Left lung (tissue), 10 donors: ENCODE results near the gene PGM2L1. TPM values are rescaled to one million over a fixed set of nuclear protein-coding genes. Genes with fewer than 3 reads are reported as not detected.
"Not testable (repeated sequence)": the region's sequence is repeated elsewhere in the genome, so short reads cannot be mapped to it uniquely, and the experiment has no call there.

ENCODE experiments used
- ATAC-seq: fragments of 200-7000 bp; cut with Tn5 transposase; one replicate; pipeline ENCODE4 v1.9.1; 2020; ENCODE audit warnings: moderate library complexity
- DNase-seq, 4 donors: peaks; one replicate each; pipeline ENCODE4 v3.0.0-alpha.2; 2013 to 2020
- H3K27ac ChIP-seq, 2 donors: fragments of 200-600 bp; sonication (generic) in 1 of 2; one replicate each; pipeline versions ENCODE4 v1.5.0 to v1.8.0; 2020 to 2021
- H3K27me3 ChIP-seq, 2 donors: fragments of 200-600 bp; sonication (generic) in 1 of 2; one replicate each; pipeline versions ENCODE4 v1.5.0 to v1.8.0; 2020 to 2021
- H3K36me3 ChIP-seq, 2 donors: fragments of 200-600 bp; sonication (generic) in 1 of 2; one replicate each; pipeline versions ENCODE4 v1.5.0 to v1.8.0; 2020 to 2021
- H3K4me1 ChIP-seq, 2 donors: fragments of 200-600 bp; one replicate each; pipeline ENCODE4 v1.8.0; 2021
- H3K4me3 ChIP-seq, 2 donors: fragments of 200-600 bp; sonication (generic) in 1 of 2; one replicate each; pipeline versions ENCODE4 v1.5.0 to v1.8.0; 2020 to 2021; ENCODE audit warnings: mild to moderate bottlenecking in 1 of 2
- H3K9me3 ChIP-seq, 2 donors: fragments of 200-600 bp; sonication (generic) in 1 of 2; one replicate each; pipeline versions ENCODE4 v1.5.0 to v1.8.0; 2020 to 2021
- intact Hi-C, 2 donors: fragments of 100-400 bp; cut with DNase I; formaldehyde crosslinking; loops; one replicate each; pipeline versions ENCODE4 v1.11.2 to v1.14.2; 2022
- polyA plus RNA-seq, 6 donors: library from polyadenylated mRNA; unstranded; fragments of 120-200 nt; gene quantifications; one replicate each; pipeline ENCODE4 v1.2.1, GENCODE V29; 2013; ENCODE audit not compliant: insufficient read length in 6 of 6
- total RNA-seq, 2 donors: library from RNA; stranded (reverse); fragmentation: NEBNext Ultra II Directional; extraction: Animal tissue kit (Norgen Biotek cat#: 25700); gene quantifications; one replicate each; pipeline ENCODE4 v1.2.1, GENCODE V29; 2021
- TF ChIP-seq, protein P1 (sequence below), 2 donors: fragments of 200-600 bp; sonication (generic) in 1 of 2; IDR thresholded peaks; one replicate each; pipeline versions ENCODE4 v1.5.0 to v1.8.0; 2021; ENCODE audit warnings: antibody characterized with exemption in 2 of 2
- donor health status: DM: no; HTN: yes; CAD: no.
- donor health status: DM: no; HTN: no; CAD: no.

The PGM2L1 gene
- total and polyA plus RNA-seq, 8 donors: 4.8 to 12.2 (median 5.7) TPM

GRCh38 chr11:74341921-74342320 is 56.3 kb downstream of the PGM2L1 start:
- Histone ChIP-seq H3K9me3 (no peaks in the 10 kb centered on the region), H3K4me3 (no peak overlapping the region), H3K4me1 (no peaks in the 10 kb centered on the region), H3K27ac (no peak overlapping the region), H3K36me3 (peaks cover 0 to 33% of the 10 kb centered on the region in 2 donors), H3K27me3 (no peaks in the 10 kb centered on the region)
- intact Hi-C loops: no loop called here
- ATAC-seq (no peak), DNase-seq (no peak)
- TF ChIP-seq, protein P1, sequence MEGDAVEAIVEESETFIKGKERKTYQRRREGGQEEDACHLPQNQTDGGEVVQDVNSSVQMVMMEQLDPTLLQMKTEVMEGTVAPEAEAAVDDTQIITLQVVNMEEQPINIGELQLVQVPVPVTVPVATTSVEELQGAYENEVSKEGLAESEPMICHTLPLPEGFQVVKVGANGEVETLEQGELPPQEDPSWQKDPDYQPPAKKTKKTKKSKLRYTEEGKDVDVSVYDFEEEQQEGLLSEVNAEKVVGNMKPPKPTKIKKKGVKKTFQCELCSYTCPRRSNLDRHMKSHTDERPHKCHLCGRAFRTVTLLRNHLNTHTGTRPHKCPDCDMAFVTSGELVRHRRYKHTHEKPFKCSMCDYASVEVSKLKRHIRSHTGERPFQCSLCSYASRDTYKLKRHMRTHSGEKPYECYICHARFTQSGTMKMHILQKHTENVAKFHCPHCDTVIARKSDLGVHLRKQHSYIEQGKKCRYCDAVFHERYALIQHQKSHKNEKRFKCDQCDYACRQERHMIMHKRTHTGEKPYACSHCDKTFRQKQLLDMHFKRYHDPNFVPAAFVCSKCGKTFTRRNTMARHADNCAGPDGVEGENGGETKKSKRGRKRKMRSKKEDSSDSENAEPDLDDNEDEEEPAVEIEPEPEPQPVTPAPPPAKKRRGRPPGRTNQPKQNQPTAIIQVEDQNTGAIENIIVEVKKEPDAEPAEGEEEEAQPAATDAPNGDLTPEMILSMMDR (IDR thresholded peaks at IDR 0.05): no peak

- no peak for ATAC-seq
- peaks cover 0 to 28% of the 10 kb centered on the region in 2 donors for H3K36me3 ChIP-seq
- no peak for DNase-seq
Measured at GRCh38 chr11:74339619-74340018, 58.6 kb downstream of the PGM2L1 start.

GRCh38 chr11:74338963-74339362 is 59.3 kb downstream of the PGM2L1 start:
- no peaks in the 10 kb centered on the region for H3K9me3 ChIP-seq
- ATAC-seq (no peak), DNase-seq (no peak)
- TF ChIP-seq, protein P1 (IDR thresholded peaks at IDR 0.05): no peak
- no peaks in the 10 kb centered on the region for H3K27me3 ChIP-seq
- no peak overlapping the region for H3K4me3 ChIP-seq
- no peaks in the 10 kb centered on the region for H3K4me1 ChIP-seq
- H3K36me3 ChIP-seq: peaks cover 0 to 25% of the 10 kb centered on the region in 2 donors
- no peak overlapping the region for H3K27ac ChIP-seq
- intact Hi-C loops: no loop called here

More at GRCh38 chr11:74339619-74340018, 58.6 kb downstream of the PGM2L1 start:
- no peak overlapping the region for H3K4me3 ChIP-seq
- intact Hi-C loops: no loop called here
- no peaks in the 10 kb centered on the region for H3K9me3 ChIP-seq
- no peaks in the 10 kb centered on the region for H3K27me3 ChIP-seq
- H3K4me1 ChIP-seq: no peaks in the 10 kb centered on the region
- H3K27ac ChIP-seq: no peak overlapping the region
- TF ChIP-seq, protein P1 (IDR thresholded peaks at IDR 0.05): no peak

GRCh38 chr11:74333193-74333592 is 65.0 kb downstream of the PGM2L1 start:
- Histone ChIP-seq H3K9me3 (no peaks in the 10 kb centered on the region), H3K36me3 (peaks cover 0 to 11% of the 10 kb centered on the region in 2 donors), H3K4me3 (no peak overlapping the region), H3K27ac (no peak overlapping the region), H3K4me1 (no peaks in the 10 kb centered on the region), H3K27me3 (no peaks in the 10 kb centered on the region)
- ATAC-seq: no peak
- no peak for DNase-seq
- intact Hi-C loops: no loop called here
- TF ChIP-seq, protein P1 (IDR thresholded peaks at IDR 0.05): no peak

DNA sequence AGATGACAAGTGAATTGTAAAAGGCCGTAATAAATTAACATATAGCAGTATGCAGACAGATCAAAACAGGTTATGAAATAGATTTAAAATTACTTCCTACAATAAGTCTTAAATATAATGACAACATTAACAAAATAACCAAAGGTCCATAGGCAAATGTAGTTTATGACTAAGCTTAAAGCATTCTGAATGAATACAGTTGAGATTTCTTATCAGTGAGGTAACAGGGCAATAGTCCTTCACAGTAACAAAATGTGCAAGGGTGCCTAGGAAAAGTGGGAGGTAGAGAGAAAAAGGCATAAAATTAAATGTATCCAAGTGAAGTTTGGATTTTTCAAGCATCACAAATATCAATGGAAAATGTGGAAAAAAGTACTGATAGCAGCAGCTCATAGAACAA is 65.9 kb downstream of the PGM2L1 start:
- intact Hi-C loops: no loop called here
- no peaks in the 10 kb centered on the region for H3K9me3 ChIP-seq
- H3K27me3 ChIP-seq: no peaks in the 10 kb centered on the region
- no peak for DNase-seq
- TF ChIP-seq, protein P1 (IDR thresholded peaks at IDR 0.05): no peak
- no peaks in the 10 kb centered on the region for H3K4me1 ChIP-seq
- ATAC-seq: no peak
- H3K36me3 ChIP-seq: peaks cover 0 to 6% of the 10 kb centered on the region in 2 donors
- no peak overlapping the region for H3K27ac ChIP-seq
- no peak overlapping the region for H3K4me3 ChIP-seq

- DNase-seq, H3K27me3 ChIP-seq, ATAC-seq, intact Hi-C loops, H3K4me3 ChIP-seq, H3K9me3 ChIP-seq, H3K27ac ChIP-seq, H3K36me3 ChIP-seq, H3K4me1 ChIP-seq: not testable (repeated sequence)
Measured at GRCh38 chr11:74331000-74331399, 67.2 kb downstream of the PGM2L1 start.
